HK-2 (cell line): ENCODE measurements around the gene ARHGAP26.
A peak's percentile ranks its signal among the peaks of the same experiment; 100 is the strongest.
"Not testable (repeated sequence)": the region's sequence is repeated elsewhere in the genome, so short reads cannot be mapped to it uniquely, and the experiment has no call there.

Experiments used
- DNase-seq: peaks from one replicate; pipeline ENCODE4 v3.0.0-alpha.2; 2018; ENCODE audit not compliant: unreplicated experiment

ARHGAP26 gene

GRCh38 chr5:142904416-142904815, 134.2 kb downstream of the ARHGAP26 start:
- no peak for DNase-seq

- DNase-seq = no peak
Measured at GRCh38 chr5:142905348-142905747, 135.2 kb downstream of the ARHGAP26 start.

GRCh38 chr5:142906863-142907671, 136.9 kb downstream of the ARHGAP26 start:
- DNase-seq = no peak

GRCh38 chr5:142908659-142909058, 138.5 kb downstream of the ARHGAP26 start:
- no peak for DNase-seq

GRCh38 chr5:142910128-142910527, 140.0 kb downstream of the ARHGAP26 start:
- DNase-seq = no peak

GRCh38 chr5:142911170-142911569, 141.0 kb downstream of the ARHGAP26 start:
- no peak for DNase-seq

- no peak for DNase-seq
Measured at GRCh38 chr5:142911775-142912174, 141.6 kb downstream of the ARHGAP26 start.

- no peak for DNase-seq
Measured at GRCh38 chr5:142913728-142914338, 143.7 kb downstream of the ARHGAP26 start.

- no peak for DNase-seq
Measured at GRCh38 chr5:142915038-142915437, 144.9 kb downstream of the ARHGAP26 start.

GRCh38 chr5:142915813-142916424, 145.7 kb downstream of the ARHGAP26 start:
- DNase-seq = peak; percentile 12

GRCh38 chr5:142918959-142919635, 148.9 kb downstream of the ARHGAP26 start:
- no peak for DNase-seq

GRCh38 chr5:142920849-142921612, 150.9 kb downstream of the ARHGAP26 start:
- no peak for DNase-seq

GRCh38 chr5:142922223-142922952, 152.2 kb downstream of the ARHGAP26 start:
- no peak for DNase-seq

- no peak for DNase-seq
Measured at GRCh38 chr5:142924135-142924883, 154.1 kb downstream of the ARHGAP26 start.

GRCh38 chr5:142925795-142926194, 155.6 kb downstream of the ARHGAP26 start:
- DNase-seq = no peak

- no peak for DNase-seq
Measured at GRCh38 chr5:142926549-142926948, 156.4 kb downstream of the ARHGAP26 start.

- not testable (repeated sequence) for DNase-seq
Measured at GRCh38 chr5:142928999-142929398, 158.8 kb downstream of the ARHGAP26 start.

GRCh38 chr5:142929587-142929986, 159.4 kb downstream of the ARHGAP26 start:
- DNase-seq = no peak

GRCh38 chr5:142930395-142931110, 160.4 kb downstream of the ARHGAP26 start:
- DNase-seq = no peak
